Hematopoietic multipotent progenitor cell treated with erythropoietin and hydrocortisone succinate and interleukin-3 and kit ligand, for 4 days (in vitro differentiated cells): Measurements from ENCODE around the gene POLR3A.

Experiments
- DNase-seq: peaks from one replicate; pipeline ENCODE4 v3.0.0-alpha.2; 2015

Gene POLR3A

GRCh38 chr10:78046711-78047269, 17.5 kb upstream of the POLR3A start:
- DNase-seq, result no peak

DNA sequence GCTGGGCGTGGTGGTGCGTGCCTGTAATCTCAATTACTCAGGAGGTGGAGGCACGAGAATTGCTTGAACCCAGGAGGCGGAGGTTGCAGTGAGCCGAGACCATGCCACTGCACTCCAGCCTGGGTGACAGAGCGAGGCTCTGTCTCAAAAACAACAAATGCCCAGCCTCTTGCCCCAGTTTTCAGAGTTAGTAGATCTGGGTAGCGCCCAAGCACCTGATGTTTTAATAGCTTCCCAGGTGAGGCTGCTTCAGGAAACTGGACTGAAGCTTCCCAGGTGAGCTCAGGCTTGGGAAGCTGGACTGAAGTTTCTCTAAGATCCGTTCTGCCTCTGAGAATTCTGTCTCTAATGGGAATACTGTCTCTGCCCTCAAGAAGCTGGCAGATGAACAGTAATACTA, 16.5 kb upstream of the POLR3A start:
- no peak for DNase-seq

GRCh38 chr10:78045237-78045636, 15.9 kb upstream of the POLR3A start:
- DNase-seq, result no peak

GRCh38 chr10:78044699-78045098, 15.4 kb upstream of the POLR3A start:
- no peak for DNase-seq

DNA sequence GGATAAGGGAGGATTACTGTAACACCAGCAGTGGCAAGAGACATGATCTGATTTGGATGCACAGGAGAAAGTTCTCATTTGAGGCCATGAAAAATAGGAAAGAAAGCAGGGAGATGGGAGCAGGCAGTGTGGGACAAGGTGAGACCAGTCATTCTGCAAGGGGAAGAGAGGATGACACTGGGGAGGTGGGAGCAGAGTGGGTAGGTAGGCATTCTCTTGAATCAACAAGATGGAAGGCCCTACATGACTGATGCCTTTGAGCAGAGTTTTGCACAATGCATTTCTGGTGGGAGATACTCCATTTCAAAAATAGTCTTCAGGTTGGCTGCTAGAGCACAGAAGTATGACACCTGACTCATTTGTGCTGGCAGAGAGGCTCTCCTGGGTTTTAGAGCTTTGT, 14.9 kb upstream of the POLR3A start:
- no peak for DNase-seq

DNA sequence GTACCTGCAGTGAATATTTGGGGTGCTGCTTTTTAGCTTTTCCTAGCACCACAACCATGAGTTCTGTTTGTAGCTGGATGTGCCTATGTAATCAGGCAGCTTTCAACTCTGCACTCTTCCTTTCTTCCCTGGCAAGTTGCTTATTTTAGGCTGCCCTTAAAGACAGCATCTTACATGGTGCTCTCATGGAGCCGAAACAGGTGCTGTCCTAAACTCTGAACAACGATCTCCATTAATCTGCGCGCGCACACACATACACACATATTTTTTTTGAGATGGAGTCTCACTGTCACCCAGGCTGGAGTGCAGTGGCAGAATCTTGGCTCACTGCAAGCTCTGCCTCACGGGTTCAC, 13.4 kb upstream of the POLR3A start:
- DNase-seq, result no peak

DNA sequence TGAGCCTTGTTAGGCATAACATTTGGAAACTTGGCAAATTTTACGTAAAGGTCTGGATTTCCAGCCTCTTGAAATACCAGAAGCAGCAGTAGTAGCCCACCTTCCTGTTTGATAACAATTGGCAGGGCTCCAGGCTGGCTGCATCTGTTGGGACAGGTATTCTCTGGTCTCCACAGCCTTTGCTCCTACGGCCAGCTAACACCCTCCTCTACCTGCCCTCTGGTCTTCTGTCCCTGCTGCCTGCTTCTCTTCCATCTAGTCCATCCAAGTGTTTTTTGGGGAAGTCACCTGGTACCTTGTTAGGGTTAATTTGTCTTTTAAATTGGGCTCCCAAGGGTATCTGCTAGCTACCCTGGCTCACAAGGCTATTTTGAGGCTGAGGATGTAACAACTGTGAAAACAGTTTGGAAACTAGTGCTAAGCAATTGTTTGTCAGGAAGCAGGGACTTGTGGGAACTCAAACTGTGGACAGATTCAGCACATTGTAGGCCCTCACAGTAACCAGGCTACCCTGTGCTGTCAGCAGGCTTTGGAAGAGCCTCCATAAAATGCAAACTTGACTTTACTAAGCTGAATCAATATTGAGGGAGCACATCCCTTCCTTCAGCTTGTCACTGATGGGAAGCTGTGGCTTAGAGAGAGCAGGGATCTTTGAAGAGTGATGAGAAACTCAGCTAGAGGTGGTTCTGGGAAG, 12.9 kb upstream of the POLR3A start:
- no peak for DNase-seq

- DNase-seq, result peak; percentile 23
Measured at GRCh38 chr10:78041170-78042057, 12.1 kb upstream of the POLR3A start.

- no peak for DNase-seq
Measured at GRCh38 chr10:78039743-78040142, 10.4 kb upstream of the POLR3A start.

GRCh38 chr10:78038791-78039547, 9.7 kb upstream of the POLR3A start:
- DNase-seq, result no peak

GRCh38 chr10:78038105-78038504, 8.8 kb upstream of the POLR3A start:
- no peak for DNase-seq

DNA sequence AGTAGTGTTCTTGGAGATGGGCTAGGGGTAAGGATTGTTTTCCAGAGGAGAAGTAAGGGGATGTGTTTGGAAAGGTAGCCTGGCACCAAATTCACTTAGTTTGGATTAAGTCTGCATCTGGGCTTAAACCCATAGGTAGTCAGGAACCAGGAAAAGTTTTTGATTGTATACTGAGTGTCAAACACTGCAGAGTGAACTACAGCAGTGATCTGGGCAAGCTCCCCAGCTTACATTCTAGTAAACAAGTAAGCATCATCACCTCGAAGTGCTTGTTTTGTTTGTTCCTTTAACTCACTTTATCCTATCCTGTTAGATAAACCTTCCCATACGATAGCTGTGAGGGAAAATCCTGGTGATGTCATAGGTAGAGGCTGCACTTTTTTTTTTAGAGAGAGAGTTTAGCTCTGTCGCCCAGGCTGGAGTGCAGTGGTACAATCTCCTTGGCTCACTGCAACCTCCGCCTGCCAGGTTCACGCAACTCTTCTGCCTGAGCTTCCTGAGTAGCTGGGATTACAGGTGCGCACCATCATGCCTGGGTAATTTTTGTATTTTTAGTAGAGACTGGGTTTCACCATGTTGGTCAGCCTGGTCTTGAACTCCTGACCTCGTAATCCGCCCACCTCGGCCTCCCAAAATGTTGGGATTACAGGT, 6.7 kb upstream of the POLR3A start:
- DNase-seq, result no peak

DNA sequence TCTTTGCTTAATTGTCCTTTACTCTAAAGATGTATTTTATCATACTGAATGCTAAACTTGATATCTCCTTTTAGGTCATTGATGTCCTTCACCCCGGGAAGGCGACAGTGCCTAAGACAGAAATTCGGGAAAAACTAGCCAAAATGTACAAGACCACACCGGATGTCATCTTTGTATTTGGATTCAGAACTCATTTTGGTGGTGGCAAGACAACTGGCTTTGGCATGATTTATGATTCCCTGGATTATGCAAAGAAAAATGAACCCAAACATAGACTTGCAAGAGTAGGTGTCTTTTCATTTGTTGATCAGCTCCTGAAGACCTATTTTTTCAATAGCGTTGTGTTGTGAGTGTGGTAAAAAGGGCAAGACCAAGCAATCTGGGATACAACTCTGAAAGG, 6.1 kb upstream of the POLR3A start:
- DNase-seq, result no peak

- no peak for DNase-seq
Measured at GRCh38 chr10:78035025-78035424, 5.7 kb upstream of the POLR3A start.

DNA sequence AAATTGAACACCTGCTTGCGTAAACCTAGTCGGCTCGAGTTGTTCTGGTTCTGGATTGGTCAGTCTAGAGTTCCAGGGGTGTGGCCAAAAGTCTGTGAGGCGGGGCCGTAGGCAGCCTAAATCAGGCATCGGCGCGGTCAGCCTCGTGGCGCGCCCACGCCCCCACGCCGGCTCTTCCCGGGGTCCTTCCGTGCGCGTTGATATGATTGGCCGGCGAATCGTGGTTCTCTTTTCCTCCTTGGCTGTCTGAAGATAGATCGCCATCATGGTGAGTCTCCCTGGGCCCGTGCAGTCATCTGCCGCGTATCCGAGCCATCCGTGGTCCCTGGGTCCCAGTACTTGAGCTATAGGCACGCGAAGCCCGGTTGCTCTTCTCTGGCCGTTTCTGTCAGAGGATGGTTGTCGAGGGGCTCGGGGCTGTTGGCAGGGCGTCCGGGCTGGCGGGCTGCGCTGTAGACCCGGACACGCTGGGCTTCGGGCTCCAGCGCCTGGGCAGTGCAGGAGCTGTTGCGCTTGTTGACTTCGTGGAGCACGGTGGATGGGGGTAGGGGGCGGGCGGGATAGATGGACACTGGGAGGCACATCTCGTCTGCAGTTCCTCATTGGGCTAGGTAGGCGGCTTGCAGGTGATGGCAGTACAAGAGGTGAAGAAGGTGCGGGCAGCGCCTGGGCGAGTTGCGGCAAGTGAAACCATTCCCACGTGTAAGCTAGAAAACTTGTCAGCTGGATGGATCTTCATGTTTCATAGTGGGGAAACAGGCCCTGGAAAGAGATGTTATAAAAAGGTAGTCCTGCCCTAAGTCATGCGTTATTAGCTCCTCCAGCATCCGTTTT, 4.5 kb upstream of the POLR3A start, which contains the start of gene RPS24:
RPS24 (plus strand) TSS at position 227 of the 834 bp plus-strand sequence; CDS start at position 266, 39 bp downstream.
- DNase-seq, result peak; percentile 99

GRCh38 chr10:78033387-78033636, 4.0 kb upstream of the POLR3A start:
- no peak for DNase-seq

- DNase-seq, result peak; percentile 37
Measured at GRCh38 chr10:78028438-78029268, 662 bp downstream of the POLR3A start.

DNA sequence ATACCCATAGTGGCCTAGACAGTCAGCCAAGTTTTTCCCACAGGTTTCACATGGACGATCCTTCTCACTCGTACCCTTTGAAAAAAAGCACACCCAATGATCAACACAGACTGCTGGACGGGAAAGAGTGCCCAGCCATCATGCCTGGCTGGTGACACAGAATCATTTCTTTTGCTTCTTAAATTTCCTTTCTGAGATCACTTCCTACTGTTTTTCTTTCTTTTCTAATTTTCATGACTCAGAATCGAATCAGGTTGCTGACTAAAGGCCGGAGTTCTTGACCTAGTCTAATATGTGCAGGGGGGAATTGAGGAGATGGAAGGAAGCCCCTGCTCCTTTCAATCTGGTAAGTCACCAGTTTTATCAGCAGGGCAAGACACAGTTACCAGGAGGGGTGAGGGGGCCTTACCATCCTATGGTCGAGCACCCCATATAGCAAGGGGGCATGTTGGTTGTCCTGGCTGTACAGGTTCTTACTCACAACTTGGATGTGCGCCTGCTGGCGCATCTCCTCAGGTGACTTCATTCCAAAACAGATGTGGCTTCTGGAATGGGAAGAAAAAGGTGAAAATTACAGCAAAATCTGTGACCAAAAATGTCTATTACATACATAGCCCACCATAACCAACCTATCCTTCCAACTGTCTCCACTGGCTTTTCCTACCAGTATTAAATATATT, 3.5 kb downstream of the POLR3A start:
- no peak for DNase-seq

DNA sequence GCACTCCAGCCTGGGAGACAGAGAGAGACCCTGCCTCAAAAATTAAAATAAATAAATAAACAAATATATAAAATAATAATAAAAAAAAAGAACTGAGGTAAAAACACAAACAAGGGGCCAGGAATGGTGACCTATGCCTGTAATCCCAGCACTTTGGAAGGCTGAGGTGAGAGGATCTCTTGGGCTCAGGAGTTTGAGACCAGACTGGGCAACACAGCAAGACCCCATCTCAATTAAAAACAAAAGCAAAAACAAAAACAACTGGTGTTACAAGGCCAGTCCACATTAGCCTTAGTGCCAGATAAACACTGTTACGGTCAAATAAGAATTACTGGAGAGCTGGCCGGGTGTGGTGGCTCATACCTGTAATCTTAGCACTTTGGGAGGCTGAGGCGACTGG, 5.6 kb downstream of the POLR3A start:
- DNase-seq, result no peak

- DNase-seq, result no peak
Measured at GRCh38 chr10:78021201-78021600, 8.1 kb downstream of the POLR3A start.

DNA sequence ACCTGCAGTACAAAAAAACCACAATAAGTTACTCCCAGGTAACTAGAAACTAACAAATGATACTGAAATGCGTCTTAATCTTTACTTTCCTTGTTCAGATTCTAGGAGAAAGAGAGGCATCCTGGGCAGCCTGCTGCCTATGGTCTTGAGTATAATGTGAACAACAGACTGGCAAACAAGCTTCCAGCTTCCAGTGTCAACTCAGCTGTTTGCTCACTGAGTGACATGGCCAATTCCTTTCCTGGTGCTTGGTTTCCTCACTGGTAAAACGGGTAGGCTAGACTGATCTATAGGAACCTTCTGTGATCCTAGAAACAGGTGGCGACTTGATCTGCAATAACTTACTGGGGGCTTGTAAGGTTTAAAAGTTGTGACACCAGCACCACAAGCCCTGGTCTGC, 10.1 kb downstream of the POLR3A start:
- no peak for DNase-seq
